Measurements from ENCODE around the gene MANBA. TPM values are rescaled to one million over a fixed set of nuclear protein-coding genes. Genes with fewer than 3 reads are reported as not detected.

MANBA gene
- total RNA-seq, 1 experiment from 2014 or later = 21.4 TPM

GRCh38 chr4:102734116-102734515 lies 26.7 kb downstream of the MANBA start:
- Histone ChIP-seq H3K23me2 (ENCODE audit: insufficient read length, low read depth, low read length, poor library complexity, severe bottlenecking) (no peaks in the 10 kb centered on the region), H2AK5ac (ENCODE audit: insufficient read length, low read length) (no peak overlapping the region), H2BK120ac (ENCODE audit: low read depth, low read length, poor library complexity, severe bottlenecking) (no peak overlapping the region), H3K27ac (ENCODE audit: insufficient read length, low read depth, low read length) (no peak overlapping the region), H2AFZ (ENCODE audit: low read length) (no peak overlapping the region), H4K91ac (ENCODE audit: insufficient read length, low read depth, low read length) (no peak overlapping the region), H2BK20ac (ENCODE audit: low read depth, low read length, poor library complexity, severe bottlenecking) (no peak overlapping the region), H3K14ac (ENCODE audit: insufficient read depth, low read length) (no peak overlapping the region), H3K9me3 (ENCODE audit: control insufficient read depth, low read depth, low read length) (no peaks in the 10 kb centered on the region), H3T11ph (ENCODE audit: low read length) (no peak overlapping the region), H3K56ac (ENCODE audit: insufficient read length, low read depth, low read length) (no peak overlapping the region), H3K9ac (ENCODE audit: extremely low read depth, insufficient read length, low read length) (no peak overlapping the region), H3K4me2 (ENCODE audit: insufficient read depth, insufficient read length, low read length) (no peak overlapping the region), H2BK5ac (ENCODE audit: insufficient read length, low read length) (no peak overlapping the region), H3K4ac (ENCODE audit: low read depth, low read length) (no peak overlapping the region), H3K79me2 (ENCODE audit: insufficient read depth, low read length) (peaks cover 4% of the 10 kb centered on the region; the same call in 1 of the 2 replicates), H4K20me1 (ENCODE audit: control insufficient read depth, insufficient read depth, insufficient read length) (no peaks in the 10 kb centered on the region), H2BK12ac (ENCODE audit: insufficient read length, low read depth, low read length) (no peak overlapping the region), H2BK15ac (ENCODE audit: low read depth, low read length) (no peak overlapping the region), H3K18ac (ENCODE audit: insufficient read length, low read depth, low read length) (no peak overlapping the region), H4K8ac (replicated peaks; ENCODE audit: insufficient read length, low read depth, low read length) (no peak overlapping the region), H3K4me1 (ENCODE audit: insufficient read depth, low read length) (no peaks in the 10 kb centered on the region; the same call in 1 of the 2 replicates), H3K79me1 (ENCODE audit: insufficient read depth, low read depth, low read length, poor library complexity, severe bottlenecking) (peaks cover 4% of the 10 kb centered on the region), H3K27me3 (ENCODE audit: insufficient read depth, low read length) (no peaks in the 10 kb centered on the region), H3K23ac (ENCODE audit: insufficient read length, low read depth, low read length) (no peak overlapping the region), H4K5ac (ENCODE audit: insufficient read length, low read depth, low read length) (no peak overlapping the region)
- WGBS (ENCODE audit: extremely low coverage, insufficient read length, low lambda C conversion rate) = no CpG with 5 or more reads among the region's 5 CpGs
- no peak for DNase-seq
- no peak for TF ChIP-seq CTCF (conservative IDR thresholded peaks at IDR 0.05)
- Mint-ChIP-seq H3K27me3 (ENCODE audit: low read depth) (no peaks in the 10 kb centered on the region), H3K4me1 (peaks cover 24 to 28% of the 10 kb centered on the region in 2 experiments), H3K27ac (no peak overlapping the region), H3K36me3 (ENCODE audit: insufficient read depth in 1 of 3, low read depth in 3 of 3) (peaks cover 18 to 25% (median 24%) of the 10 kb centered on the region in 3 experiments), H3K9me3 (peaks cover 0 to 2% of the 10 kb centered on the region in 2 experiments; a peak in 2 of 5 replicates), H3K4me3 (no peak overlapping the region)
